Liver (tissue), 10 donors: ENCODE data around the gene UBE2L3. TPM values are rescaled to one million over a fixed set of nuclear protein-coding genes. Genes with fewer than 3 reads are reported as not detected.

Experiments
- DNase-seq: peaks from one replicate; pipeline ENCODE4 v3.0.0-alpha.2; 2017; ENCODE audit warnings: low spot score
- H3K27ac ChIP-seq, 2 donors: one replicate each; pipeline ENCODE4 v1.7.0; 2013; ENCODE audit warnings: inconsistent platforms in 2 of 2, low read length in 2 of 2, control low read depth in 1 of 2, low read depth in 1 of 2, mild to moderate bottlenecking in 1 of 2
- H3K27me3 ChIP-seq, 4 donors: one replicate each; pipeline versions ENCODE4 v1.6.1 to v1.7.0; 2013; ENCODE audit warnings: low read length in 3 of 4, inconsistent platforms in 1 of 4, mild to moderate bottlenecking in 1 of 4, moderate library complexity in 1 of 4; ENCODE audit not compliant: control insufficient read depth in 4 of 4, insufficient read depth in 4 of 4
- H3K36me3 ChIP-seq, 4 donors: one replicate each; pipeline versions ENCODE4 v1.6.1 to v1.7.0; 2013; ENCODE audit warnings: low read length in 3 of 4, mild to moderate bottlenecking in 3 of 4, low read depth in 1 of 4, moderate library complexity in 1 of 4; ENCODE audit not compliant: control insufficient read depth in 4 of 4, insufficient read depth in 3 of 4
- H3K4me1 ChIP-seq, 4 donors: one replicate each; pipeline versions ENCODE4 v1.6.1 to v1.7.0; 2013; ENCODE audit warnings: low read length in 3 of 4, mild to moderate bottlenecking in 3 of 4, moderate library complexity in 1 of 4; ENCODE audit not compliant: control insufficient read depth in 4 of 4, insufficient read depth in 4 of 4
- H3K4me3 ChIP-seq, 3 donors: one replicate each; pipeline versions ENCODE4 v1.6.1 to v1.7.0; 2013; ENCODE audit warnings: low read length in 3 of 3, control low read depth in 1 of 3, low read depth in 1 of 3, mild to moderate bottlenecking in 1 of 3
- H3K9ac ChIP-seq, 2 donors: one replicate each; pipeline ENCODE4 v1.7.0; 2013; ENCODE audit warnings: low read length in 2 of 2, mild to moderate bottlenecking in 2 of 2, moderate library complexity in 2 of 2, control low read depth in 1 of 2, low read depth in 1 of 2
- H3K9me3 ChIP-seq, 4 donors: one replicate each; pipeline versions ENCODE4 v1.6.1 to v1.7.0; 2013; ENCODE audit warnings: low read length in 3 of 4; ENCODE audit not compliant: control insufficient read depth in 4 of 4
- ATF3 ChIP-seq: IDR thresholded peaks from 2 replicates; pipeline ENCODE4 v1.6.1; 2016; ENCODE audit warnings: antibody characterized with exemption
- CTCF ChIP-seq: fragments of 150-350 bp; IDR thresholded peaks from 2 replicates; pipeline ENCODE4 v1.5.1; 2017; ENCODE audit warnings: improper control_type of control experiment, low read depth, low read length; ENCODE audit not compliant: missing input control
- FOXA1 ChIP-seq: IDR thresholded peaks from 2 replicates; pipeline ENCODE4 v1.6.1; 2016; ENCODE audit warnings: antibody characterized with exemption
- FOXA2 ChIP-seq: IDR thresholded peaks from 2 replicates; pipeline ENCODE4 v1.6.1; 2016; ENCODE audit warnings: antibody characterized with exemption
- GABPA ChIP-seq, 2 donors: IDR thresholded peaks in 1 of 2; conservative IDR thresholded peaks in 1 of 2; 2 replicates each; pipeline ENCODE4 v1.6.1; 2016; ENCODE audit warnings: antibody characterized with exemption in 2 of 2, mild to moderate bottlenecking in 1 of 2, moderate library complexity in 1 of 2
- HNF4A ChIP-seq, 2 donors: conservative IDR thresholded peaks; 2 replicates each; pipeline ENCODE4 v1.6.1; 2016; ENCODE audit warnings: antibody characterized with exemption in 2 of 2, mild to moderate bottlenecking in 2 of 2
- HNF4G ChIP-seq: IDR thresholded peaks from 2 replicates; pipeline ENCODE4 v1.6.1; 2016; ENCODE audit warnings: antibody characterized with exemption
- JUND ChIP-seq, 2 donors: IDR thresholded peaks; 2 replicates each; pipeline ENCODE4 v1.6.1; 2016; ENCODE audit warnings: antibody characterized with exemption in 2 of 2
- RAD21 ChIP-seq, 2 donors: IDR thresholded peaks; 2 replicates each; pipeline ENCODE4 v1.6.1; 2016; ENCODE audit warnings: antibody characterized with exemption in 2 of 2, mild to moderate bottlenecking in 2 of 2
- REST ChIP-seq: IDR thresholded peaks from 2 replicates; pipeline ENCODE4 v1.6.1; 2016; ENCODE audit warnings: antibody characterized with exemption, mild to moderate bottlenecking
- RXRA ChIP-seq, 2 donors: IDR thresholded peaks; 2 replicates each; pipeline ENCODE4 v1.6.1; 2017 to 2018; ENCODE audit warnings: antibody characterized with exemption in 2 of 2, mild to moderate bottlenecking in 1 of 2
- SP1 ChIP-seq: IDR thresholded peaks from 2 replicates; pipeline ENCODE4 v1.6.1; 2018; ENCODE audit warnings: antibody characterized with exemption, mild to moderate bottlenecking
- TAF1 ChIP-seq: conservative IDR thresholded peaks from 2 replicates; pipeline ENCODE4 v1.6.1; 2016; ENCODE audit warnings: antibody characterized with exemption, mild to moderate bottlenecking
- YY1 ChIP-seq: IDR thresholded peaks from 2 replicates; pipeline ENCODE4 v1.6.1; 2016; ENCODE audit warnings: antibody characterized with exemption, mild to moderate bottlenecking
- WGBS: extraction: QIAGEN DNeasy Blood & Tissue Kit; methylation state at CpG from one replicate; pipeline ENCODE4 v1.1.7; 2013; 5-methylcytosine and 5-hydroxymethylcytosine counted together
- polyA plus RNA-seq, 2 donors: library from polyadenylated mRNA; stranded (reverse) in 1 of 2; unstranded in 1 of 2; fragments of 200-250 nt in 1 of 2; fragments of >200 nt in 1 of 2; fragmentation: Nextera tagmentation in 1 of 2; extraction: Ambion mirVana in 1 of 2; gene quantifications; one replicate each; pipeline versions ENCODE4 v1.2.1 to v1.2.3, GENCODE V29; 2013 to 2015
- small RNA-seq: library from RNA; depleted of rRNA; stranded (forward); fragments of <200 nt; gene quantifications from one replicate; pipeline ENCODE3, GENCODE V24; 2014
- total RNA-seq, 2 donors: library from RNA; depleted of rRNA; stranded (reverse); fragments of >200 nt; gene quantifications; one replicate each; pipeline ENCODE4 v1.2.3, GENCODE V29; 2014
- donor health status: healthy.
- donor health status: healthy.
- donor health status: healthy.
- donor health status: healthy.
- donor health status: healthy.

The UBE2L3 gene
- total and polyA plus RNA-seq, 4 donors, result 14.3 to 33.4 (median 19.8) TPM

- Histone ChIP-seq H3K36me3 (peaks cover 4 to 39% (median 21%) of the 10 kb centered on the region in 4 donors), H3K27me3 (no peaks in the 10 kb centered on the region), H3K4me1 (peaks cover 0 to 5% (median 0%) of the 10 kb centered on the region in 4 donors), H3K9me3 (no peaks in the 10 kb centered on the region), H3K27ac (no peak overlapping the region), H3K4me3 (no peak overlapping the region), H3K9ac (no peak overlapping the region)
- no peak for DNase-seq
- 87% methylated on average over 6 of the region's 6 CpGs for WGBS
- TF ChIP-seq REST, result no peak
- no peak for TF ChIP-seq RXRA (IDR thresholded peaks at IDR 0.05)
- TF ChIP-seq HNF4G, result no peak
- TF ChIP-seq YY1, result no peak
- no peak for TF ChIP-seq SP1
- no peak for TF ChIP-seq GABPA (IDR thresholded peaks at IDR 0.05 in 1 of 2, conservative IDR thresholded peaks at IDR 0.05 in 1 of 2)
- no peak for TF ChIP-seq CTCF
- TF ChIP-seq TAF1, result no peak
- TF ChIP-seq ATF3, result no peak
- no peak for TF ChIP-seq RAD21 (IDR thresholded peaks at IDR 0.05)
- no peak for TF ChIP-seq HNF4A (conservative IDR thresholded peaks at IDR 0.05)
- no peak for TF ChIP-seq FOXA1
- no peak for TF ChIP-seq JUND (IDR thresholded peaks at IDR 0.05)
- no peak for TF ChIP-seq FOXA2
Observed at GRCh38 chr22:21672107-21672629, 104.7 kb downstream of the UBE2L3 start.

Small RNAs within 50 kb of the gene (small RNA-seq; reads per million reads assigned to genes)
- gene MIR301B (6.2 reads per million, percentile 93 among the genes with 10 or more reads in this experiment), gene RF00492 (not detected), gene RN7SKP221 (not detected)

Other genes with a start within 250 kb of the UBE2L3 start
- gene RIMBP3B, start 184.0 kb upstream of the UBE2L3 start, total RNA-seq, result under 1 TPM in 1 of 2 donors, not detected in 1; under 0.01 TPM
- under 1 TPM in 1 of 2 donors, not detected in 1; 0.01 TPM for gene RIMBP3B, start 184.0 kb upstream of the UBE2L3 start, polyA plus RNA-seq
- 10 to 100 TPM in 1 of 2 donors, 1 to 10 TPM in 1; 3.0 to 17.8 TPM for gene HIC2, start 150.3 kb upstream of the UBE2L3 start, total RNA-seq
- gene HIC2, start 150.3 kb upstream of the UBE2L3 start, polyA plus RNA-seq, result 1 to 10 TPM in 1 of 2 donors, under 1 TPM in 1; 0.51 to 1.0 TPM
- gene TMEM191C, start 100.3 kb upstream of the UBE2L3 start, total RNA-seq, result 1 to 10 TPM in 1 of 2 donors, under 1 TPM in 1; 0.25 to 1.8 TPM
- gene TMEM191C, start 100.3 kb upstream of the UBE2L3 start, polyA plus RNA-seq, result under 1 TPM in 1 of 2 donors, not detected in 1; 0.42 TPM
- gene RIMBP3C, start 16.3 kb upstream of the UBE2L3 start, total RNA-seq, result under 1 TPM; 0.05 to 0.08 TPM
- gene RIMBP3C, start 16.3 kb upstream of the UBE2L3 start, polyA plus RNA-seq, result under 1 TPM in 1 of 2 donors, not detected in 1; 0.05 TPM
- gene YDJC, start 62.3 kb downstream of the UBE2L3 start, total RNA-seq, result 1 to 10 TPM; 8.0 to 8.5 TPM
- 10 to 100 TPM in 1 of 2 donors, 1 to 10 TPM in 1; 8.0 to 18.7 TPM for gene YDJC, start 62.3 kb downstream of the UBE2L3 start, polyA plus RNA-seq
- gene CCDC116, start 65.0 kb downstream of the UBE2L3 start, total RNA-seq, result under 1 TPM; 0.05 to 0.08 TPM
- under 1 TPM in 1 of 2 donors, not detected in 1; 0.05 TPM for gene CCDC116, start 65.0 kb downstream of the UBE2L3 start, polyA plus RNA-seq
- gene SDF2L1, start 74.6 kb downstream of the UBE2L3 start, total RNA-seq, result 100 to 1,000 TPM in 1 of 2 donors, 10 to 100 TPM in 1; 44.8 to 121 TPM
- gene SDF2L1, start 74.6 kb downstream of the UBE2L3 start, polyA plus RNA-seq, result 100 to 1,000 TPM in 1 of 2 donors, 10 to 100 TPM in 1; 36.3 to 173 TPM
- 10 to 100 TPM; 19.5 to 26.7 TPM for gene PPIL2, start 98.3 kb downstream of the UBE2L3 start, total RNA-seq
- gene PPIL2, start 98.3 kb downstream of the UBE2L3 start, polyA plus RNA-seq, result 10 to 100 TPM; 12.4 to 15.5 TPM
- 1 to 10 TPM in 1 of 2 donors, under 1 TPM in 1; 0.98 to 3.5 TPM for gene YPEL1, start 168.1 kb downstream of the UBE2L3 start, total RNA-seq
- 1 to 10 TPM in 1 of 2 donors, under 1 TPM in 1; 0.83 to 4.8 TPM for gene YPEL1, start 168.1 kb downstream of the UBE2L3 start, polyA plus RNA-seq